Measurements from ENCODE around the gene FBL.

The FBL gene

DNA sequence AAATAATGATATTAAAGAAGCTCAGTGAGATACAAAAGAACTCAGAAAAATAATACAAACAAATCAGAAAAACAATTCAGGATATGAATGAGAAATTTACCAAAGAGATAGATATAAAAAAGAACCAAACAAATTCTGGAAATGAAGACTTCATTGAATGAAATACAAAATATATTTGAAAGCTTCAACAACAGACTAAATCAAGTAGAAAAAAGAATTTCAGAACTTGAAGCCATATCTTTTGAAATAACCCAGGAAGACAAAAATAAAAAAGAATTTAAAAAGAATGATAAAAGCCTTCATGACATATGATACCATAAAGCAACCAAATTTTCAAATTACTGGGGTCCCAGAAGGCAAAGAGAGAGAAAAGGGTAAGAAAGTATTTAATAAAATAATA, 57.9 kb downstream of the FBL start:
- no peak for DNase-seq (ENCODE audit: low spot score)
